A549 treated with GW870086 at 1 μM for 4 hours (cell line): ENCODE results near the gene DCN. TPM values are rescaled to one million over a fixed set of nuclear protein-coding genes. Genes with fewer than 3 reads are reported as not detected.

Source experiments
- total RNA-seq: library from RNA; stranded (reverse); fragments of 200-300 nt; extraction: Qiagen RNA extraction; gene quantifications from 5 replicates; pipeline ENCODE4 v1.2.3, GENCODE V29; 2022; ENCODE audit warnings: low read depth

Gene DCN
- 0.09 to 0.21 TPM in 2 of 5 replicates, not detected in the others for total RNA-seq

DNA sequence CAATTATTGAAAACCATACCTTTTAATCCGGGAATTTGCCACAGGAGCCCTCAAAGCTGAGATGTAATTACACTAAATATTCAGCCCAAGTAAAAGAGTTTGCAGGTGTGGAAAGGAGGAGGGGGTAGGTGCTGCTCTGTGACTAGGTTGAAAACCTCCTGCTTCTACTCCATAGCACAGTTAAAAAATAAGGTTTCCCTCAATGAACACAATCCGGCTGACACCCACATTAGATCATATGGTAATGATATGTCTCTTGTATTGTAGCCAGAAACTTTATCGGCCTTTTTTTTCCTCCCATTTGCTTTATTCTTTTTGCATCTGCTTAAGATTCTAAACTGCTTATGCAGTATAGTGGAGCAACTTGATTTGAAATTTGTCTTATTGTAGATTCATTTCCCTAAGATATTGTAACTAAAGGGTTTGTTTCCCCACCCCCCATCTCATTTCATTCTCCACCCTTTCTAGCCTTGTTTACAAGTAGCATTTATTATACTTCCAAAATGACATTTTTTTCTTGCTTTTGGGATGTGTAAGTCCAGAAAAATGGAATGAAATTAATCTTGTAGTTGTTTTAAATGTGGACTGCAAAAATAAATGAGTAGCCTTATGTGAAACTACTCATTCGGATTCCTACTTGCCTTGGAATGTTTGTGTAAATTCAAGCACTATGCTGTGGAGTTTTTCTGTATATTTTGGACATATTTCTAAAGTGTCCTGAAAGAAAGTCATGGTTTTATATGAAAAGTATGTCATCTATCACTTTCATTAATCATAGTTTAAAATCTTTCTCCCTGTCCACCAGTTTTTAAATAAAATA lies at the start of gene DCN:
Gene DCN (minus strand): TSS at position 182 of the 820 bp plus-strand sequence. CDS start 4,265 bp downstream, outside the sequence.

DNA sequence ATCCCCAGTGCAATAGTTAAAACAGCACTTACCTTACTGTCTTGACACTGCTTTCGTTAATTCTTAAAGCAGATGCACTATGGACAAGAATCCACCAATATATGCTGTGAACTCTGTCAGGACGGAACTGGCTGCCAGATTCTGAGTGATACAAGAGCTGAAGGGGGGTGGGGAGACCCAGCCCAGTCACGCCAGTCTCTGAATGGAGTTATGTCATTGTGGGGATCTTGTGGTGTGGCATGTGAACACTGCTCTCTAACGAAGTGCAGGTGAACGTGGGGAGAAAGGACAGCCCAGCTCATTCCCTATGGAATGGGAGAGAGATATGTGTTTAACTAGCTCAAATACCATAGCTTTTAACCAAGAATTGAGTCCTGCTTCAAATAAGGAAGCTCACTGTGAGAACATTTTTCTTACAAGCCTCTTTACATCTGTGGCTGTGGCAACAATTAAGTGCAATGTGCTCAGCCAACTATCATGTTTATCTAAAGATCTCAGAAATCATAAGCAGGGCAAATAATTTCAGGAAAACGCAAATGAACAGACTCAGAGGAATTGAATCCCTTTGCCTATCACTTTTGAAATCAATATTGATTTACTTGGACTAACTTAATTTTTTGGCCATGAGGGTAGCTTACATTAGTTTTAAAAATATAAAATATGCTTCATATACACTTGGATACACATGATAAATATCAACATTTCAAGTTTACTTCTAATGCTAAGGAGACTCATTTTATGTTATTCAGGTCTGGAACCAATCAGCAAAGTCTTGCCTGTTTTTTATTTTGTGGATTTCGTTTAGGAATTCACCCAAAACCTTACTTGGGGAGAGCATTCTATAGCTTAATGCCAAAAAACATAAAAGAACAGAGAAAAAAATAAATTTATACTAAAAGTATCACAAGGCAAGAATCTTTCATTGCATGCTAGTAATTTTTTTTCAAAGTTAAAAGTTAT lies 71.0 kb downstream of the DCN start, which contains the start of gene LUM:
Gene LUM (minus strand): TSS at position 129 of the 960 bp plus-strand sequence. CDS start 2,515 bp downstream, outside the sequence.

Other genes starting within 250 kb of the DCN start
- gene CCER1, start 227.6 kb downstream of the DCN start, total RNA-seq: not detected in 5 replicates
- not detected in 5 replicates for gene EPYC, start 177.8 kb downstream of the DCN start, total RNA-seq
- gene KERA, start 124.8 kb downstream of the DCN start, total RNA-seq: not detected in 5 replicates
- gene LUM, start 71.3 kb downstream of the DCN start, total RNA-seq: 0.28 to 0.51 TPM (median 0.31 TPM) in 4 of 5 replicates, not detected in the other